PC-3 (cell line): Measurements from ENCODE around the gene DNAH5.

ENCODE experiments used
- EZH2 ChIP-seq: fragments of 300-600 bp; sonication (generic); IDR thresholded peaks from one replicate; pipeline ENCODE4 v1.6.1; 2017; ENCODE audit warnings: antibody characterized with exemption, mild to moderate bottlenecking, low read length; ENCODE audit not compliant: unreplicated experiment
- TF ChIP-seq, protein P1 (sequence below): fragments of 300-600 bp; sonication (generic); conservative IDR thresholded peaks from 2 replicates; pipeline ENCODE4 v1.5.1; 2017; ENCODE audit warnings: antibody characterized with exemption, low read depth, mild to moderate bottlenecking, low read length

DNA sequence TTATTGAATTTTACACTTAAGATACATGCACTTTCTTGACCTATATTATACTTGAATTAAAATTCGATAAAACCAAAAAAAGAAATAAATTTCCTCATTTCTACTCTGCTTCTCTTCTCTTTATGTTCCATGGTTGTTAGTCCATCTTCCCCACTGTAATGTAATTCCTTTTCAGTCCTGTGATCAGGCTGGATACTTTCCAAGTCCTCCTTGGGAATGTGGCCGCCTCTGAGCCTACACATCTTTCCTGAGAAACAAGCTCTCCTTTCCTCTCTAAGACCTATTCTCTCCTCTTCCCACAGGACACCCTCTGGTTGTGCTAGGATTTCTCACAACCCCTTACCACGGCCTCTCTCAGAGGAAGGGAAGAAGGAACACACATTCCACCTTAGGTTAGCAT lies 285.1 kb downstream of the DNAH5 start:
- TF ChIP-seq, protein P1, sequence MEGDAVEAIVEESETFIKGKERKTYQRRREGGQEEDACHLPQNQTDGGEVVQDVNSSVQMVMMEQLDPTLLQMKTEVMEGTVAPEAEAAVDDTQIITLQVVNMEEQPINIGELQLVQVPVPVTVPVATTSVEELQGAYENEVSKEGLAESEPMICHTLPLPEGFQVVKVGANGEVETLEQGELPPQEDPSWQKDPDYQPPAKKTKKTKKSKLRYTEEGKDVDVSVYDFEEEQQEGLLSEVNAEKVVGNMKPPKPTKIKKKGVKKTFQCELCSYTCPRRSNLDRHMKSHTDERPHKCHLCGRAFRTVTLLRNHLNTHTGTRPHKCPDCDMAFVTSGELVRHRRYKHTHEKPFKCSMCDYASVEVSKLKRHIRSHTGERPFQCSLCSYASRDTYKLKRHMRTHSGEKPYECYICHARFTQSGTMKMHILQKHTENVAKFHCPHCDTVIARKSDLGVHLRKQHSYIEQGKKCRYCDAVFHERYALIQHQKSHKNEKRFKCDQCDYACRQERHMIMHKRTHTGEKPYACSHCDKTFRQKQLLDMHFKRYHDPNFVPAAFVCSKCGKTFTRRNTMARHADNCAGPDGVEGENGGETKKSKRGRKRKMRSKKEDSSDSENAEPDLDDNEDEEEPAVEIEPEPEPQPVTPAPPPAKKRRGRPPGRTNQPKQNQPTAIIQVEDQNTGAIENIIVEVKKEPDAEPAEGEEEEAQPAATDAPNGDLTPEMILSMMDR = no peak
- no peak for TF ChIP-seq EZH2
